H1 (cell line): Measurements from ENCODE around the gene SLCO2A1. TPM values are rescaled to one million over a fixed set of nuclear protein-coding genes. Genes with fewer than 3 reads are reported as not detected.

Experiments used
- ATF3 ChIP-seq: IDR thresholded peaks from 2 replicates; pipeline ENCODE4 v1.6.1; 2011; ENCODE audit warnings: low read depth, mild to moderate bottlenecking, low read length; ENCODE audit not compliant: insufficient read depth
- BRCA1 ChIP-seq: IDR thresholded peaks from 2 replicates; pipeline ENCODE4 v1.6.1; 2012; ENCODE audit warnings: low read depth, low read length, improper control_type of control experiment
- CBX8 ChIP-seq: fragments of 300-800, 300-1000 bp; sonication (generic); IDR thresholded peaks from 2 replicates; pipeline ENCODE4 v1.7.1; 2016; ENCODE audit warnings: low read depth, low read length, borderline replicate concordance
- CTBP2 ChIP-seq: IDR thresholded peaks from 2 replicates; pipeline ENCODE4 v1.7.0; 2011; ENCODE audit warnings: borderline replicate concordance, mild to moderate bottlenecking, moderate library complexity, mixed read lengths, low read length; ENCODE audit not compliant: insufficient read depth, insufficient read length
- EZH2 ChIP-seq: fragments of 200-600 bp; sonication (generic); IDR thresholded peaks from 2 replicates; pipeline ENCODE4 v1.7.1; 2012; ENCODE audit warnings: low read depth, mild to moderate bottlenecking, moderate library complexity, low read length, inconsistent platforms; ENCODE audit not compliant: severe bottlenecking
- GTF2F1 ChIP-seq: IDR thresholded peaks from 2 replicates; pipeline ENCODE4 v1.6.1; 2012; ENCODE audit warnings: low read depth, low read length, improper control_type of control experiment, borderline replicate concordance
- POLR2AphosphoS5 ChIP-seq: IDR thresholded peaks from 2 replicates; pipeline ENCODE4 v1.6.1; 2011; ENCODE audit warnings: low read depth, low read length
- RNF2 ChIP-seq: fragments of 200-900, 300-1000 bp; sonication (generic); IDR thresholded peaks from 2 replicates; pipeline ENCODE4 v1.7.1; 2016; ENCODE audit warnings: borderline replicate concordance, low read depth, mild to moderate bottlenecking, antibody characterized with exemption, low read length; ENCODE audit not compliant: poor library complexity, severe bottlenecking; ENCODE audit errors: missing control alignments
- TBP ChIP-seq: IDR thresholded peaks from 2 replicates; pipeline ENCODE4 v1.6.1; 2011; ENCODE audit warnings: low read depth, low read length, improper control_type of control experiment
- ZNF274 ChIP-seq: IDR thresholded peaks from 2 replicates; pipeline ENCODE4 v1.7.0; 2012; ENCODE audit warnings: low read length, borderline replicate concordance; ENCODE audit errors: extremely low read depth
- polyA plus RNA-seq, 7 experiments: library from polyadenylated mRNA; depleted of rRNA in 3 of 7; stranded (reverse) in 5 of 7; unstranded in 2 of 7; fragments of >200 nt in 5 of 7; fragments of 200-250 nt in 2 of 7; gene quantifications; 1 replicate in 5 of 7; 2 replicates in 1 of 7; 4 replicates in 1 of 7; pipeline versions ENCODE4 v1.2.1 to v1.2.3, GENCODE V29; 2011 to 2013; ENCODE audit warnings: missing spikeins in 2 of 7, mixed read lengths in 2 of 7
- total RNA-seq: library from RNA; stranded (reverse); fragmentation: NEBNext Ultra II Directional; extraction: Animal tissue kit (Norgen Biotek cat#: 25700); gene quantifications from 2 replicates; pipeline ENCODE4 v1.2.1, GENCODE V29; 2021

The SLCO2A1 gene
- total and polyA plus RNA-seq, 2 of the 8 experiments (the other 6 are each of a cell fraction or from before 2014, with no cell fraction given): 1.1 to 2.3 TPM

GRCh38 chr3:134065252-134066157 is 35.8 kb upstream of the SLCO2A1 start (continued):
- TF ChIP-seq RNF2 (no peak), ZNF274 (no peak), CTBP2 (no peak), BRCA1 (no peak), CBX8 (no peak), GTF2F1 (no peak), POLR2AphosphoS5 (no peak), EZH2 (no peak), ATF3 (no peak), TBP (no peak)
